ENCODE measurements around the gene CPVL.

- TF ChIP-seq POLR2A (IDR thresholded peaks at IDR 0.05; ENCODE audit: low read depth, low read length) (no peak), POLR2AphosphoS5 (IDR thresholded peaks at IDR 0.05; ENCODE audit: low read depth, low read length) (no peak)
These were observed 36.4 kb downstream of the CPVL start for GRCh38 chr7:29109899-29110298.

All from GM12892 (cell line).